Measurements from ENCODE around the gene PERP. TPM values are rescaled to one million over a fixed set of nuclear protein-coding genes. Genes with fewer than 3 reads are reported as not detected.
"Not testable (repeated sequence)": the region's sequence is repeated elsewhere in the genome, so short reads cannot be mapped to it uniquely, and the experiment has no call there.

Gene PERP
- total and polyA plus RNA-seq, 2 donors (not counting 1 experiment from before 2014, with no cell fraction given): 0.22 to 0.30 TPM

GRCh38 chr6:138082232-138082631 is 25.0 kb downstream of the PERP start:
- H3K4me1 Mint-ChIP-seq: no peaks in the 10 kb centered on the region
- H3K4me3 ChIP-seq (ENCODE audit: control extremely low read depth in 1 of 5, extremely low read depth in 1 of 5, insufficient read depth in 1 of 5, low read depth in 2 of 5, low read length in 4 of 5): no peak overlapping the region
- H4K20me1 ChIP-seq (ENCODE audit: control insufficient read depth, insufficient read depth, low read length, poor library complexity, severe bottlenecking): no peaks in the 10 kb centered on the region
- intact Hi-C loops (cut with micrococcal nuclease): no loop called here
- no peak overlapping the region for H3K27ac ChIP-seq (ENCODE audit: low read length in 2 of 2)
- H3K27me3 ChIP-seq (replicated peaks in 1 of 4; ENCODE audit: control extremely low read depth in 1 of 4, control insufficient read depth in 3 of 4, insufficient read depth in 4 of 4, low read length in 3 of 4): peaks cover 0 to 18% (median 2%) of the 10 kb centered on the region in 4 experiments
- WGBS (ENCODE audit: insufficient coverage): 94% methylated on average over 9 of the region's 12 CpGs
- TF ChIP-seq EZH2 (IDR thresholded peaks at IDR 0.05; ENCODE audit: borderline replicate concordance, insufficient read depth, low read depth, low read length, poor library complexity, severe bottlenecking) (no peak), CTCF (IDR thresholded peaks at IDR 0.05) (no peak)
- ATAC-seq (ENCODE audit: low read depth): no peak
- H3K79me2 ChIP-seq (ENCODE audit: control insufficient read depth, insufficient read depth, low read length): no peaks in the 10 kb centered on the region
- H2AFZ ChIP-seq (ENCODE audit: insufficient read depth, low read depth, low read length, poor library complexity, severe bottlenecking): no peak overlapping the region
- H3K27me3 Mint-ChIP-seq: peaks cover 45% of the 10 kb centered on the region
- no peak overlapping the region for H3K9ac ChIP-seq (ENCODE audit: low read length)
- no peak overlapping the region for H3K4me3 Mint-ChIP-seq
- H3K9me3 Mint-ChIP-seq (ENCODE audit: insufficient read depth): no peaks in the 10 kb centered on the region
- no peak overlapping the region for H3K27ac Mint-ChIP-seq
- no peak for DNase-seq
- H3K36me3 ChIP-seq (replicated peaks in 1 of 2; ENCODE audit: control extremely low read depth in 1 of 2, control insufficient read depth in 1 of 2, extremely low read depth in 1 of 2, insufficient read depth in 2 of 2, low read length in 1 of 2): no peaks in the 10 kb centered on the region
- H3K4me2 ChIP-seq (replicated peaks; ENCODE audit: low read depth, low read length, poor library complexity, severe bottlenecking): no peak overlapping the region
- H3K9me3 ChIP-seq (ENCODE audit: control extremely low read depth in 1 of 3, control insufficient read depth in 2 of 3, insufficient read depth in 1 of 3, low read length in 2 of 3): no peaks in the 10 kb centered on the region
- ChIA-PET POLR2A (no interaction called here), CTCF (interaction anchor here (1.6 kb wide), 1 partner anchor 35 kb away, joined by 4 read pairs; no protein-coding TSS in a partner anchor)
- H3K4me1 ChIP-seq (ENCODE audit: control insufficient read depth in 2 of 2, insufficient read depth in 2 of 2, low read length in 2 of 2): no peaks in the 10 kb centered on the region

- H3K27me3 Mint-ChIP-seq: peaks cover 63% of the 10 kb centered on the region
- H3K27ac Mint-ChIP-seq; H2AFZ ChIP-seq (ENCODE audit: insufficient read depth, low read depth, low read length, poor library complexity, severe bottlenecking); intact Hi-C loops (cut with micrococcal nuclease); ATAC-seq (ENCODE audit: low read depth); H3K9me3 Mint-ChIP-seq (ENCODE audit: insufficient read depth); H3K4me3 ChIP-seq (ENCODE audit: control extremely low read depth in 1 of 5, extremely low read depth in 1 of 5, insufficient read depth in 1 of 5, low read depth in 2 of 5, low read length in 4 of 5); H3K27ac ChIP-seq (ENCODE audit: low read length in 2 of 2); POLR2A ChIA-PET; H3K4me3 Mint-ChIP-seq; H3K79me2 ChIP-seq (ENCODE audit: control insufficient read depth, insufficient read depth, low read length); H3K4me1 ChIP-seq (ENCODE audit: control insufficient read depth in 2 of 2, insufficient read depth in 2 of 2, low read length in 2 of 2); CTCF ChIA-PET; H4K20me1 ChIP-seq (ENCODE audit: control insufficient read depth, insufficient read depth, low read length, poor library complexity, severe bottlenecking); H3K4me1 Mint-ChIP-seq; H3K9me3 ChIP-seq (ENCODE audit: control extremely low read depth in 1 of 3, control insufficient read depth in 2 of 3, insufficient read depth in 1 of 3, low read length in 2 of 3); DNase-seq; H3K9ac ChIP-seq (ENCODE audit: low read length); H3K36me3 ChIP-seq (replicated peaks in 1 of 2; ENCODE audit: control extremely low read depth in 1 of 2, control insufficient read depth in 1 of 2, extremely low read depth in 1 of 2, insufficient read depth in 2 of 2, low read length in 1 of 2); H3K4me2 ChIP-seq (replicated peaks; ENCODE audit: low read depth, low read length, poor library complexity, severe bottlenecking): not testable (repeated sequence)
- H3K27me3 ChIP-seq (replicated peaks in 1 of 4; ENCODE audit: control extremely low read depth in 1 of 4, control insufficient read depth in 3 of 4, insufficient read depth in 4 of 4, low read length in 3 of 4): peaks cover 0 to 20% (median 2%) of the 10 kb centered on the region in 4 experiments
Measured at GRCh38 chr6:138079556-138079955, 27.7 kb downstream of the PERP start.
